Upper lobe of right lung (tissue), 1 donor: ENCODE results near the gene H2BK1. TPM values are rescaled to one million over a fixed set of nuclear protein-coding genes. Genes with fewer than 3 reads are reported as not detected.

Experiments
- ATAC-seq: fragments of 200-7000 bp; cut with Tn5 transposase; one replicate; pipeline ENCODE4 v1.9.1; 2020; ENCODE audit warnings: mild to moderate bottlenecking, moderate library complexity
- DNase-seq: peaks from one replicate; pipeline ENCODE4 v3.0.0-alpha.2; 2020
- H3K27ac ChIP-seq: fragments of 200-600 bp; one replicate; pipeline ENCODE4 v1.8.0; 2022
- H3K27me3 ChIP-seq: fragments of 200-600 bp; one replicate; pipeline ENCODE4 v1.8.0; 2022; ENCODE audit warnings: mild to moderate bottlenecking
- H3K36me3 ChIP-seq: fragments of 200-600 bp; one replicate; pipeline ENCODE4 v1.8.0; 2022
- H3K4me1 ChIP-seq: fragments of 200-600 bp; one replicate; pipeline ENCODE4 v1.8.0; 2022
- H3K4me3 ChIP-seq: fragments of 200-600 bp; one replicate; pipeline ENCODE4 v1.8.0; 2022; ENCODE audit warnings: mild to moderate bottlenecking
- H3K9me3 ChIP-seq: fragments of 200-600 bp; one replicate; pipeline ENCODE4 v1.8.0; 2022
- CTCF ChIP-seq: fragments of 200-600 bp; IDR thresholded peaks from one replicate; pipeline ENCODE4 v1.8.0; 2022; ENCODE audit warnings: antibody characterized with exemption
- intact Hi-C: fragments of 100-400 bp; cut with DNase I; formaldehyde crosslinking; loops from one replicate; pipeline ENCODE4 v1.11.0; 2022
- total RNA-seq: library from RNA; stranded (reverse); fragmentation: NEBNext Ultra II Directional; extraction: Animal tissue kit (Norgen Biotek cat#: 25700); gene quantifications from one replicate; pipeline ENCODE4 v1.2.1, GENCODE V29; 2021
- donor health status: DM: no; HTN: yes; CAD: no; lungs with severe emphysema.

Gene H2BK1
- total RNA-seq, 1 donor from 2014 or later: not detected

GRCh38 chr7:151232091-151232916 lies 22.0 kb upstream of the H2BK1 start, which contains the start of gene CHPF2:
CHPF2 (plus strand) TSS chr7:151232483; CDS start chr7:151234012, 1,529 bp downstream.
- peak within 1 kb of the TSS; percentile 88 for H3K4me3 ChIP-seq
- H3K27me3 ChIP-seq: no peaks in the 10 kb centered on the region
- peak; percentile 97 for ATAC-seq
- no peaks in the 10 kb centered on the region for H3K9me3 ChIP-seq
- H3K27ac ChIP-seq: peak within 1 kb of the TSS; percentile 87
- TF ChIP-seq CTCF: no peak
- intact Hi-C loops: no loop called here
- H3K4me1 ChIP-seq: peaks cover 25% of the 10 kb centered on the region
- peak; percentile 96 for DNase-seq
- peaks cover 24% of the 10 kb centered on the region for H3K36me3 ChIP-seq

GRCh38 chr7:151231080-151231479 lies 20.8 kb upstream of the H2BK1 start:
- TF ChIP-seq CTCF: no peak
- no peak for ATAC-seq
- intact Hi-C loops: no loop called here
- H3K27ac ChIP-seq: no peak overlapping the region
- DNase-seq: no peak
- H3K36me3 ChIP-seq: peaks cover 11% of the 10 kb centered on the region
- H3K4me1 ChIP-seq: peaks cover 28% of the 10 kb centered on the region
- no peaks in the 10 kb centered on the region for H3K27me3 ChIP-seq
- no peaks in the 10 kb centered on the region for H3K9me3 ChIP-seq
- H3K4me3 ChIP-seq: no peak overlapping the region

GRCh38 chr7:151229249-151229648 lies 19.0 kb upstream of the H2BK1 start:
- DNase-seq (no peak), ATAC-seq (no peak)
- H3K4me1 ChIP-seq: peaks cover 36% of the 10 kb centered on the region
- H3K9me3 ChIP-seq: no peaks in the 10 kb centered on the region
- no peak overlapping the region for H3K27ac ChIP-seq
- no peaks in the 10 kb centered on the region for H3K27me3 ChIP-seq
- no peak for TF ChIP-seq CTCF
- intact Hi-C loops: no loop called here
- H3K36me3 ChIP-seq: peaks cover 5% of the 10 kb centered on the region
- H3K4me3 ChIP-seq: no peak overlapping the region

- no peaks in the 10 kb centered on the region for H3K27me3 ChIP-seq
- H3K4me1 ChIP-seq: peaks cover 26% of the 10 kb centered on the region
- ATAC-seq: no peak
- H3K9me3 ChIP-seq: no peaks in the 10 kb centered on the region
- no peak for DNase-seq
- intact Hi-C loops: no loop called here
- peak overlapping the region; percentile 86 for H3K27ac ChIP-seq
- H3K4me3 ChIP-seq: peak overlapping the region; percentile 83
- no peak for TF ChIP-seq CTCF
- peaks cover 15% of the 10 kb centered on the region for H3K36me3 ChIP-seq
These were observed 18.0 kb upstream of the H2BK1 start for GRCh38 chr7:151228024-151228866.

GRCh38 chr7:151226875-151227782 lies 16.8 kb upstream of the H2BK1 start, which contains the start of gene ABCF2:
ABCF2 (minus strand) TSS chr7:151227205; CDS start chr7:151226458, 747 bp downstream.
- Histone ChIP-seq H3K9me3 (no peaks in the 10 kb centered on the region), H3K4me1 (peaks cover 25% of the 10 kb centered on the region), H3K4me3 (peak within 1 kb of the TSS; percentile 83), H3K27ac (peak within 1 kb of the TSS; percentile 86), H3K27me3 (no peaks in the 10 kb centered on the region), H3K36me3 (peaks cover 26% of the 10 kb centered on the region)
- ATAC-seq (peak; percentile 99), DNase-seq (peak; percentile 99)
- TF ChIP-seq CTCF: no peak
- intact Hi-C loops: no loop called here
